CD4-positive, alpha-beta T cell treated with Interleukin-17A for 4 hours (primary cell): ENCODE results near the gene MERTK.
A peak's percentile ranks its signal among the peaks of the same experiment; 100 is the strongest.
"Not testable (repeated sequence)": the region's sequence is repeated elsewhere in the genome, so short reads cannot be mapped to it uniquely, and the experiment has no call there.

Source experiments
- DNase-seq: peaks from one replicate; pipeline ENCODE4 v3.0.0-alpha.2; 2020; ENCODE audit warnings: mixed read lengths

The MERTK gene

DNA sequence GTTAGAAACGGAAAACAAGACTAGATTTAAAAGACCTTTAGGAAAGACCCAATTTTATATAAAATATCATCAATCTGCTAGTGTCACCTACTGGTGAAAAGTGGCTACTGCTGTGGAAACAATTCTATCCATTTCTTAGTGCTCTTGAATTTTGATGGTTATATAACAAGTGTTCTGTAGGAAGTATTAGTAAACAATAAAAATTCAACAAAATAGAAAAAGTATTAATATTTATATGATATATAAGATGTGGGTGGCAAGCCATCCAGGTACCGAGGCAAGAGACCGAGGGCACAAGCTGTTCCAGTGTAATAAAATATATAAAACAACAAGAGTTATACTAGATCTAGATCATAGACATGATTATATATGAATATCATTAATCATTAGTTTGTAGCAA is 150.5 kb downstream of the MERTK start:
- DNase-seq, result peak; percentile 41

- no peak for DNase-seq
Measured at GRCh38 chr2:112050316-112050715, 151.9 kb downstream of the MERTK start.

- DNase-seq, result peak; percentile 100
Measured at GRCh38 chr2:112053917-112054846, 155.8 kb downstream of the MERTK start.

DNA sequence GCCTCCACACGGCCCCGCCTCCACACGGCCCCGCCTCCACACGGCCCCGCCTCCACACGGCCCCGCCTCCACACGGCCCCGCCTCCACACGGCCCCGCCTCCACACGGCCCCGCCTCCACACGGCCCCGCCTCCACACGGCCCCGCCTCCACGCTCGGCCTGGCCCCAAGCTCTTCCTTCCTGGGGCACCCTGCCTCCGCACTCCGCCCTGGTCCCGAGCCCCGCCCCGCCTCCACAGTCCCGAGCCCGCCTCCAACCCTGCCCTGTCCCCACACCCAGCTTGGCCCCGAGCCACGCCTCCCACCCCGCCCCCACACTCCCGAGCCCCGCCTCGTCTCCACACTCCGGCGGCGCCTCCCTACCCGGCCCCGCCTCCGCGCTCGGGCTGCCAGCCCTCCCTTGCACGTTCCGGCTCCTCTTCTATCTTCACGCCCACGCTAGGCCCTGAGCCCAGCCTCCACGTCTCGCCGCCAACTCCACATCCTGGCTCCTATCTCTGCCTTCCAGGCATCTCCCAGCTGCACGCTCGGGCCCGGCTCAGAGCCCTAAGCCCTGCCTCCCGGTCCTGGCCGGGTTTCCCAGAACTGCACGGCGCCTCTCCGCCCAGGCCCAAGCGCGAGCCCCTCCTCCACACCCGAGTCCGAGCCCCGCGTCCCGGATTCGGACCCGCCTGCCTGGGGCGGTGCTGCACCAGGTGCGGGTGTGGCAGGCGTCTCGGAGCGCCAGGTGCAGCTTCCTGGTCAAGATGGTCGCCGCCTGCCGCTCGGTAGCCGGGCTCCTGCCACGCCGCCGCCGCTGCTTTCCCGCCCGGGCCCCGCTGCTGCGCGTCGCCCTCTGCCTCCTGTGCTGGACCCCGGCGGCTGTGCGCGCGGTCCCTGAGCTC is 156.7 kb downstream of the MERTK start, which contains the start of gene TMEM87B:
TMEM87B (plus strand) TSS at position 423 of the 883 bp plus-strand sequence; CDS start at position 746, 323 bp downstream.
- DNase-seq, result peak; percentile 100

- peak; percentile 45 for DNase-seq
Measured at GRCh38 chr2:112055730-112056625, 157.6 kb downstream of the MERTK start.

DNA sequence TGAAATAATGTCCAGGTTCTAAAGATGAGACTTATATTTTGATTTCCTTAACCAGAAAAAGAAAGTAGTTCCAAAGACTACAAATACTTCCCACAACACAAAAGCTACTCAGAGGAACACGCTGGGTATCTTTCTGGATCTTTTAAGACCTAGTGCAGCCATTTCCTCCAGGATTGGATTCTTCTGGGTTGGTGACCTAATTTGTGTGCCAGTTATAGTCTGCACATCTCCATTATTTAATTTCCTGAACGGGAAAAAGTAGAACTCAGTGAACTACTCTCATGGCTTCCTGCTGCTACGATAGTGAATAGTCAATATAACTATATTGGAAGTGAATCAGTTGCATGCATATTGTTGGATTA is 158.2 kb downstream of the MERTK start:
- DNase-seq, result no peak

GRCh38 chr2:112059671-112060070 is 161.3 kb downstream of the MERTK start:
- DNase-seq, result no peak

GRCh38 chr2:112061299-112061698 is 162.9 kb downstream of the MERTK start:
- no peak for DNase-seq

- no peak for DNase-seq
Measured at GRCh38 chr2:112061840-112062239, 163.4 kb downstream of the MERTK start.

DNA sequence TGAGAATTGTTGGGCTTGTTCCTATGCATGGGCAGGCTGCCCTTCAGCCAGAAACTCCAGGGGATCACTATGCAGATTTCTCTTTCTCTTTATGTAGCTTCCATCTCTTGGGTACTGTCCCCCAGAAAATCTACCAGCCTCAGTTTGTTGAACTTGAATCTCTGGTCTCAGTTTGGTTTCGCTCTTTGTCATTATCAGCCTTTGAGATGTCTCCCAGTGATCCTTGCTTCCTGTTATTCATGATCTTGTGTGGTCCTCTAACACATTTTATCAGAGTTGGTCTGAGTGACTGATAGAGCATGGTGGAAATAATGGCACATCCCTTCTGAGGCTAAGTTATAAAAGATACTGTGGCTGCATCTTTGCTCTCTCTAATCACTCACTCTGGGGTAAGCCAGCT is 164.5 kb downstream of the MERTK start:
- no peak for DNase-seq

DNA sequence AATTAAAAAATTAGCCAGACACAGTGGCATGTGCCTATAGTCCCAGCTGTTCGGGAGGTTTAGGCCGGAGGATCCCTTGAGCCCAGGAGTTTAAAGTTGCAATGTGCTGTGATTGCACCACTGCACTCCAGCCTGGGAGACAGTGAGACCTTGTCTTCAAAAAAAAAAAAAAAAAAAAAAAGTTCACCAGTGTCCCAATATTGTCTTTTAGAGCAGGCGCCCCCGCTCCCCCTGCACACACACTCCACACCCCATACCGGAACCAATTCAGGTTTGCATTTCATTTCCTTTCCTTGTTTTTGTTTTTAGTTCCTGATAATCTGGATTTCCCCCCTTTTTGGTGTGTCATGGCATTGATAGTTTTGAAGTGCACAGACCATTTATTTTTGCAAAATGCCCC is 167.1 kb downstream of the MERTK start:
- no peak for DNase-seq

- no peak for DNase-seq
Measured at GRCh38 chr2:112065966-112066365, 167.6 kb downstream of the MERTK start.

DNA sequence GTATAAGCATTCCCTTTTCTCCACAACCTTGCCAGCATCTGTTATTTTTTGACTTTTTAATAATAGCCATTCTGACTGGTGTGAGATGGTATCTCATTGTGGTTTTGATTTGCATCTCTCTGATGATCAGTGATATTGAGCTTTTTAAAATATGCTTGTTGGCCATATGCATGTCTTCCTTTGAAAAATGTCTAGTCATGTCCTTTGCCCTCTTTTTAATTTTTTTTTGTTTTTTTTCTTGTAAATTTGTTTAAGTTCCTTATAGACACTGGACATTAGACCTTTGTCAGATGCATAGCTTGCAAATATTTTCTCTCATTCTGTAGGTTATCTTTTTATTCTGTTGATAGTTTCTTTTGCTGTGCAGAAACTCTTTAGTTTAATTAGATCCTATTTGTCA is 171.4 kb downstream of the MERTK start:
- DNase-seq, result not testable (repeated sequence)

GRCh38 chr2:112073875-112074274 is 175.5 kb downstream of the MERTK start:
- no peak for DNase-seq

DNA sequence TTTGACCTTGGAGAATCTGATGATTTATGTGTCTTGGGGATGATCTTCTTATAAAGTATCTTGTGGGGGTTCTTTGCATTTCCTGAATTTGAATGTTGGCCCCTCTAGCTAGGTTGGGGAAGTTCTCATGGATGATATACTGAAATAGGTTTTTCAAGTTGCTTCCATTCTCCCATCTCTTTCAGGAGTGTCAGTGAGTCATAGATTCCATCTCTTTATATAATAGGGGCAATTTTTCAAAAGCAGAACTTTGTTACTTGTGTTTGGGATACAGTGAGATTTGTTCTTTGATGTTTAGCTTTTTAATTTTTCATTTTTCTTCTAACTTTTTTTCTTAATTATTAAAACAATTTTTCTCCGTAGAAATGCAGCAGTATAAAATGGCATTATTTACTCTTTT is 176.1 kb downstream of the MERTK start:
- DNase-seq, result no peak

DNA sequence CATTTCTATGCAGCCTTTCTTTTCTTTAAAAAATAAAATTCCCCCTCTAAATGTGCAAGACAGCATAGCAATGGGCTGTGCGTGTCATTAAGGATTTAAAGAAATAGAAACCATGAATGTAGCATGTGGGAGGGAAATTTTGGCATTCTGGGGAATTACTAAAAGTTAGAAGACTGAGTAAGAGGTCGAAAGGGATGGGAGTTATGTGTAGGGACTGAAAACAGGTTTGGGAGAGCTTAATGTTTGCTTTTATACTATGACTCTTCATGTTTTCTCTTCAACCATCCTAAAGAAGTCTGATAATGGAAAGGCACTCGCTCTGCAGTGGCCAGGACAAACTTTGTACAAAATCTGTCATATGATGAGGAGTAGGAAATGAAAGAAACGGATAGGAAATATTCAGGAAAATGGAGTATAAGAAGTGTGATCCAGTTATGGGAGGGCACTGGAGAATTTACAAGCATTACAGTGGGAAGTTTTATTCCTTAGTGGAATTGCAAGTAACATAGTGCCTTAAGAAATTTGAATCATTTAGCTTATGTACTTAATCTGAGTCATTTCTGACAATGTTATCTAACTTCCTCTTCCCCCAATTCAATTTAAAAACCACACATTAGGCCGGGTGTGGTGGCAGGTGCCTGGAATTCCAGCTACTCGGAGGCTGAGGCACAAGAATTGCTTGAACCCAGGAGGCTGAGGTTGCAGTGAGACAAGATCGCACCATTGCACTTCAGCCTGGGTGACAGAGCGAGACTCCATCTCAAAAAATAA is 177.3 kb downstream of the MERTK start:
- DNase-seq, result no peak

GRCh38 chr2:112077814-112078213 is 179.4 kb downstream of the MERTK start:
- DNase-seq, result no peak
